Mammary epithelial cell (primary cell): ENCODE data around the gene ZNF679.
"Not testable (repeated sequence)": the region's sequence is repeated elsewhere in the genome, so short reads cannot be mapped to it uniquely, and the experiment has no call there.

Source experiments
- CTCF ChIP-seq, 2 donors: IDR thresholded peaks in 1 of 2; conservative IDR thresholded peaks in 1 of 2; 2 replicates each; pipeline ENCODE4 v1.5.1; 2011 to 2012; ENCODE audit warnings: inconsistent platforms in 2 of 2, low read length in 2 of 2, mild to moderate bottlenecking in 2 of 2, control low read depth in 1 of 2, low read depth in 1 of 2; ENCODE audit not compliant: insufficient read depth in 1 of 2; ENCODE audit errors: extremely low read depth in 1 of 2
- EZH2 ChIP-seq: IDR thresholded peaks from 2 replicates; pipeline ENCODE4 v1.6.1; 2012; ENCODE audit warnings: low read length, inconsistent platforms, borderline replicate concordance

DNA sequence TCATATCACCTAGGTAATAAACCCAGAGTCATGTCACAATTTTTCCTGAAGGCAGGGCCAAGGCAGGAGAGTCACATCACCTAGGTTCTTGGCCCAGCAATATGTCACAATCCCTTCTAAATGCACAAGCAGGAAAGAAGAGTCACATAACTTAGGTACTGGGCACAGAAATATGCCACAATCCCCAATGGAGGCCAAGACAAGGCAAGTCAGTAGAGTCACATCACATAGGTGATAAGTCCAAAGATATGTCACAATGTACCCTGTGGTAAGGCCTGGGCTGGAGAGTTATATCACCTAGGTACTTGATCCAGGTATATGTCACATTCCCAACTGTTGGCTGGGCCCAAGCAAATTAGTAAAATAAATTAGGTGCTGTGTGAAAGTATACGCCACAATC lies at the start of gene ZNF679:
- TF ChIP-seq CTCF (conservative IDR thresholded peaks at IDR 0.05 in 1 of 2, IDR thresholded peaks at IDR 0.05 in 1 of 2; ENCODE audit: extremely low read depth in 1 of 2, insufficient read depth in 1 of 2, low read depth in 1 of 2, low read length in 2 of 2); EZH2: not testable (repeated sequence)
